Measurements from ENCODE around the gene ZNF576. TPM values are rescaled to one million over a fixed set of nuclear protein-coding genes. Genes with fewer than 3 reads are reported as not detected.

Gene ZNF576
- total and polyA plus RNA-seq, 4 donors = 6.9 to 14.9 (median 10.9) TPM

GRCh38 chr19:43574424-43575155 is 21.8 kb upstream of the ZNF576 start:
- WGBS = 37% methylated on average over 12 of the region's 12 CpGs
- Histone ChIP-seq H3K9ac (ENCODE audit: low read depth in 1 of 2, low read length in 2 of 2) (peak overlapping the region; percentile 92 to 96), H3K27me3 (ENCODE audit: control insufficient read depth in 4 of 4, insufficient read depth in 4 of 4, low read length in 3 of 4) (no peaks in the 10 kb centered on the region), H3K9me3 (ENCODE audit: control insufficient read depth in 4 of 4, low read length in 3 of 4) (no peaks in the 10 kb centered on the region), H3K36me3 (ENCODE audit: control insufficient read depth in 4 of 4, insufficient read depth in 3 of 4, low read depth in 1 of 4, low read length in 3 of 4) (no peaks in the 10 kb centered on the region), H3K4me3 (ENCODE audit: low read depth in 1 of 3, low read length in 3 of 3) (peak overlapping the region; percentile 58 to 92 (median 75)), H3K4me1 (ENCODE audit: control insufficient read depth in 4 of 4, insufficient read depth in 4 of 4, low read length in 3 of 4) (peaks cover 2 to 16% (median 13%) of the 10 kb centered on the region in 4 donors), H3K27ac (ENCODE audit: low read depth in 1 of 2, low read length in 2 of 2) (peak overlapping the region; percentile 57 to 75)
- DNase-seq (ENCODE audit: low spot score) = no peak
- TF ChIP-seq RXRA (IDR thresholded peaks at IDR 0.05) (no peak), HNF4G (IDR thresholded peaks at IDR 0.05) (no peak), MAX (IDR thresholded peaks at IDR 0.05) (no peak), FOXA1 (IDR thresholded peaks at IDR 0.05) (no peak), HNF4A (conservative IDR thresholded peaks at IDR 0.05) (no peak), EGR1 (IDR thresholded peaks at IDR 0.05; ENCODE audit: low read depth in 2 of 2) (no peak), FOXA2 (IDR thresholded peaks at IDR 0.05) (no peak), GABPA (IDR thresholded peaks at IDR 0.05 in 1 of 2, conservative IDR thresholded peaks at IDR 0.05 in 1 of 2) (no peak), CTCF (IDR thresholded peaks at IDR 0.05; ENCODE audit: low read depth, low read length, missing input control) (no peak), SP1 (IDR thresholded peaks at IDR 0.05) (no peak), JUND (IDR thresholded peaks at IDR 0.05) (no peak), NR2F2 (IDR thresholded peaks at IDR 0.05) (no peak), YY1 (IDR thresholded peaks at IDR 0.05) (no peak)

- H3K36me3 ChIP-seq (ENCODE audit: control insufficient read depth in 4 of 4, insufficient read depth in 3 of 4, low read depth in 1 of 4, low read length in 3 of 4) = no peaks in the 10 kb centered on the region
- peaks cover 2 to 16% (median 13%) of the 10 kb centered on the region in 4 donors for H3K4me1 ChIP-seq (ENCODE audit: control insufficient read depth in 4 of 4, insufficient read depth in 4 of 4, low read length in 3 of 4)
- H3K27me3 ChIP-seq (ENCODE audit: control insufficient read depth in 4 of 4, insufficient read depth in 4 of 4, low read length in 3 of 4) = no peaks in the 10 kb centered on the region
- peak within 1 kb of the TSS; percentile 57 to 75 for H3K27ac ChIP-seq (ENCODE audit: low read depth in 1 of 2, low read length in 2 of 2)
- WGBS = under 1% methylated on average over 51 of the region's 51 CpGs
- H3K9me3 ChIP-seq (ENCODE audit: control insufficient read depth in 4 of 4, low read length in 3 of 4) = no peaks in the 10 kb centered on the region
- peak within 1 kb of the TSS; percentile 92 to 96 for H3K9ac ChIP-seq (ENCODE audit: low read depth in 1 of 2, low read length in 2 of 2)
- DNase-seq (ENCODE audit: low spot score) = peak; percentile 93
- peak in 1 of 2 donors; percentile 61 for TF ChIP-seq GABPA (IDR thresholded peaks at IDR 0.05 in 1 of 2, conservative IDR thresholded peaks at IDR 0.05 in 1 of 2)
- no peak for TF ChIP-seq CTCF (IDR thresholded peaks at IDR 0.05; ENCODE audit: low read depth, low read length, missing input control)
- TF ChIP-seq SP1 (IDR thresholded peaks at IDR 0.05) = peak; percentile 30
- TF ChIP-seq MAX (IDR thresholded peaks at IDR 0.05) = no peak
- no peak for TF ChIP-seq REST (IDR thresholded peaks at IDR 0.05)
- TF ChIP-seq EGR1 (IDR thresholded peaks at IDR 0.05; ENCODE audit: low read depth in 2 of 2) = no peak
- no peak for TF ChIP-seq TAF1 (conservative IDR thresholded peaks at IDR 0.05)
- TF ChIP-seq YY1 (IDR thresholded peaks at IDR 0.05) = peak; percentile 41
- peak within 1 kb of the TSS; percentile 58 to 92 (median 75) for H3K4me3 ChIP-seq (ENCODE audit: low read depth in 1 of 3, low read length in 3 of 3)
Measured at GRCh38 chr19:43575156-43575950, 21.0 kb upstream of the ZNF576 start, which contains the start of the genes PINLYP and XRCC1. TSS of gene PINLYP (plus strand) at chr19:43575801. CDS start at chr19:43577192, 1,391 bp downstream. TSS of gene XRCC1 (minus strand) at chr19:43575527. CDS start at chr19:43575458, 69 bp downstream.
